HG02642 (cell line): ENCODE data around the gene EIF2B1.
"Not testable (repeated sequence)": the region's sequence is repeated elsewhere in the genome, so short reads cannot be mapped to it uniquely, and the experiment has no call there.

Experiments
- ATAC-seq: cut with Tn5 transposase; IDR thresholded peaks from one replicate; pipeline ENCODE4 v1.9.1; 2021; ENCODE audit warnings: mild to moderate bottlenecking; ENCODE audit not compliant: unreplicated experiment, poor library complexity

Gene EIF2B1

DNA sequence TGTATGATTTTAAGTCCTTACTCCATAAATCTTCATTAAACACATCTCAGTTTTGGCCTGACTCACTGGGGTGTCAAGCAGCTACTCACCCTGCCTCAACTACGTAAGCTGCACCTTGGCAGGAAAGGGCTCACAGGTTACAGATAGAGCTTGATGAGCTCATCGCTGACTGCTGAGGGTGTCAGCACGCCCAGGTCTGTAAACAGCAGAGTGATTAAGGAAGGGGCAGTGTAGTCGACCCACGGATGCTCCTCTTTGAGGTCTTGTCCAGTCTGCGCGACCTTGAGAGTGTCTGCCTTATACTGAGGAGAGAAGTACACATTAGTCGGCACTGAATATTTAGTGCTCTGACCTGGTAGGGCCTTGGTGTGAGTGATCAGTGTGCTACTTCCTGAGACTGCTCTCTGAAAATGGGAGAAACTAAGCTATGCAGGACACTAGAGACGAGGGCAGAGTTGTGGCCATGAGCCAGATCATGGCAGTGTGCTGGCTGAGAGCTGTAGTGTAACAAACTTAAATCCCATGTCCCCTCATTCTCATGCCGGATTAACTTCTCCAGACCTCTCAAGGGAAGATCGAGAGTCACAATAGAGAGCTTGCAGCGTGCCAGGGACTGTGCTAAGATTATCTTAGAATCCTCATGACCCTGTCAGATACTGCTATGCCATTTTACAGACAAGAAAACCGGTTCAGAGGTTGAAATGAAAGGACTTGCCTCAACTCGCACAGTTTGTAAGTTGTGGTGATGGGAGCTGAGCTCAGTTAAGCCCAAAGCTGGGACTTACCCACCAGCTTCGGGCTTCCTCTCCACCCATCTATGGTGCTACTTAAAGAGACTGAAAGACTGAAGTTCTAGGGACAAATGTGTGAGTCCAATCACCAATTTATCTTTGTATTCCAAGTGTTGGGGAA, 11.6 kb downstream of the EIF2B1 start:
- no peak for ATAC-seq

DNA sequence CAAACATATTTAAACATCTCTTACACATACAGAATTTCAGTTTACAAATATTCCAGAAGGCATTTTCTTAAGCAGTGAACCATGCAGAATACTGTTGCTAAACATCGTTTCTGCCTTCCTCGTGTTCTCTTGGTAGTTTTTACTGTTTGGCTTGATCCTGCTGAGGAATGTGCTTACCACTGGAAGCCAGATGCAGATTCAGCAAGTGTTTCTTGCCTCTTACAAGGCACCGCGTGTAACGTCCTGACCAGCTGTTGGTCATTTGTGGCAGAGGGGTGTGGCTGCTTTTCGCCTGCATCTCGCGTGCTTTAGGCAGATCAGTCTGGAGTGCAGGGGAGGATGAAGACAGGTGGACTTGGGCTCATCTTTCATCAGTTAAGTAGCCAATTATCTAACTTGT, 12.4 kb downstream of the EIF2B1 start:
- ATAC-seq = no peak

DNA sequence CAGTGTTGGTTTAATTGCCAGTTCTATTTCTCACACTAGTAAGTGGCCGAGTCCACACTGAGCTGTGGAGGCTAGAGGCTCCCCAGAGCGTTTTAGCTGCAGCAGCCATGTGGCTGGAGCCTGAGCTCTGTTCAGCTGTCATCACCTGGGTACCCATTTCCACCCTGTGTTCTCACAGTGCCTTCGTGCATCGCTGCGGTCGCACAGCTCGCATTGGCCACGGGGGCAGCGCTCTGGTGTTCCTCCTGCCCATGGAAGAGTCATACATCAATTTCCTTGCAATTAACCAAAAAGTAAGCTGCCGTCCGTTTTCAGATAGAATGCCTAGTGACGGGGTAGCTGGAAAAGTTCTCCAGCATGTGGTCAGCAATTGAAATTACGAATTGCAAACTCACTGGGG, 15.9 kb downstream of the EIF2B1 start:
- no peak for ATAC-seq

DNA sequence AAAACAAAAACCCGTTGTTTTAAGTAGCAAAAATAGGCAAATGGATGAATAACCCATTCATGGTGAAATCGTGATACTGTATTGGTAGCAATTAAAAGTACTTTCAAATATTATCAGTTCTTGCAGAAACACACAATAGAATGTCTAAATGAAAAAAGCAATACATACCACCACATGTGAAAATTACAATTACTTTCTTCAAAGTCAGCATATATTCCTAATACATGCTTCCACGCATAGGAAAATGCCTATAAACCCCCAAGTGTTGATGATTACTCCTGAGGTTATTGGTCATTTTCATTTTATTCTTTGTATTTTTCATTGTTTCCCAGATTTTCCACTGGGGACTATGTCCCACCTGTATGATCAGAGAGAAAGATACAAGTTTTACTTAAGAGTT, 16.3 kb downstream of the EIF2B1 start:
- no peak for ATAC-seq

DNA sequence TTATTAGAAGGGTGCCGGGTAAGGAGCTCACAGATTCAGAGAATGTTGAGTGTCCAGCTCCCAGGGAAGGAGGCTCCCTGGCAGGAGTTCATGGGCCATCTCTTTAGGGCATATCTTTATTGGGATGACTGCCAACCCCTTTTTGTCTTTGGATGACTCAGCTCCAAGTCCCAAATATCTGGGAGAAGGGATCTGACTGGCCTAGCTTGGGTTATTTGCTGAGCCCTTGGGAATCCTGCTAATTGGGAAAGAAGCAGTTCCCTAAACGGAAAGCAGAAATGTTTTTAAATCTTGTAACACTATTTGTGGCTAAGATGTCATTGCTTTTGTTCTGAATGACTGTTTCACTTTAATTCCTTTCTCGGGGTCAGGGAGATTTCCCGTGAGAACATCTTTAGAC, 19.0 kb downstream of the EIF2B1 start:
- ATAC-seq = no peak

DNA sequence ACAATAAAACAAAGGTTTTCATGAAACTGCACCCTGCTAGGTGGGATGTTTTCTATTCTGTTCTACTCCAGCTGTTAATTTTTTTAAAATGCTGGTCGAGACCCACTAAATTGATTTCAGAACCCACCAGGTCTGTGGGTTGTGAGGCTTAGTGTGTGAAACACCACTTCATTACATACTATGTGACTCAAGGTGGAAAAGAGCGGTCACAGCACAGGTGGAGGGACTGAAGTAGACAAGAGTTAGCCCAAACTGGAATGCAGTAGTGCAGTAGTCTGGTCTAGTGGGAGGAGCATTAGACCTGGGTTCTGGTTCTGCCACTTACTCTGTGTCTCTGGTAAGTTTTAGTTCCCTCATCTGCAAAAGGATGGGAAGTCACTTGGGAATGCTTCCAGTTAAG, 19.4 kb downstream of the EIF2B1 start:
- no peak for ATAC-seq

DNA sequence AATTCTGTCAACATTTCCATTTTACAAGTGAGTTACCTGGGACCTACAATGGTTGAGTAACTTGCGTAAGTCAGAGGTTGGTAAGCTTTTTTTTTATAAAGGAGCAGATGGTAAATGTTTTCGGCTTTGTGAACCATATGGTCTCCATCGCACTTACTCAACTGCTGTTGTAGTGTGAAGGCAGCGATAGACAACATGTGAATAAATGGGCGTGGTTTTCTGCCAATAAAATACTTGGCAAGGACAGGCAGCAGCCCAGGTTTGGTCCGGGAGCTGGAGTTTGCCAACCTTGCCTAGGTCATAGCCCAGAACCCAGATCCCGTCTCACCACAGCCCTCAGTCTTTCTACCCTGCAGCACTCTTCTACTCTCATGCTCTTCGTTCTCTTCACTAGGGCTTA, 25.3 kb downstream of the EIF2B1 start:
- ATAC-seq = no peak

DNA sequence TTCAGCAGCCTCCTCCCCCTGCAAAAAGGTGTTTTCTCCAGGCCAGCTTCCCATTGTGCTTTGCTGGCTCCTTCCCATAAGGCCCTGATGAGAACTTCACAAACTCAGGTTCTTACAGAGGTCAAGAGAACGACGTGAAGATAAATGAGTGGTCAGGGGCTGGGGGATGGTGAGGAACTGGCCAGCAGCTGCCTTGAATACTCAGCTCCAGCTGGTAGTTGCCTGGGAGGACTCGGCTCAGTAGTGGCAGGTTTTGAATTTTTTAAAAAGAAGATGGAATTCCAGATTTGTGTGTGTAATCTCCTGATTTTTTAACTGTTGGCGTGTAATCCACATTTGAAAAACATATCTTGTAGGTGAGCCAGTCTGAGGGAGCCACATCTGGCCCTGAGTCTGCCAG, 25.7 kb downstream of the EIF2B1 start:
- no peak for ATAC-seq

DNA sequence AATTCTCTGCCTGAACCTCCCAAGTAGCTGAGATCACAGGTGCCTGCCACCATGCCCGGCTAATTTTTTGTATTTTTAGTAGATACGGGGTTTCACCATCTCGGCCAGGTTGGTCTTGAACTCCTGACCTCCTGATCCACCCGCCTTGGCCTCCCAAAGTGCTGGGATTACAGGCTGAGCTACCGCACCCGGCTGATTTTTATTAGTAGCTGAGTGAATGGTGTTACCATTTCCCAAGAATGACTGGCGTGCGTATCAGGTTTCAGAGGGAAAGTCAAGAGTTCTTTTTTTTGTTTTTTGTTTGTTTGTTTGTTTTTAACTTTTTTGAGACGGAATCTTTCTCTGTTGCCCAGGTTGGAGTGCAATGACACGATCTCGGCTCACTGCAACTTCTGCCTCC, 30.0 kb downstream of the EIF2B1 start:
- not testable (repeated sequence) for ATAC-seq

DNA sequence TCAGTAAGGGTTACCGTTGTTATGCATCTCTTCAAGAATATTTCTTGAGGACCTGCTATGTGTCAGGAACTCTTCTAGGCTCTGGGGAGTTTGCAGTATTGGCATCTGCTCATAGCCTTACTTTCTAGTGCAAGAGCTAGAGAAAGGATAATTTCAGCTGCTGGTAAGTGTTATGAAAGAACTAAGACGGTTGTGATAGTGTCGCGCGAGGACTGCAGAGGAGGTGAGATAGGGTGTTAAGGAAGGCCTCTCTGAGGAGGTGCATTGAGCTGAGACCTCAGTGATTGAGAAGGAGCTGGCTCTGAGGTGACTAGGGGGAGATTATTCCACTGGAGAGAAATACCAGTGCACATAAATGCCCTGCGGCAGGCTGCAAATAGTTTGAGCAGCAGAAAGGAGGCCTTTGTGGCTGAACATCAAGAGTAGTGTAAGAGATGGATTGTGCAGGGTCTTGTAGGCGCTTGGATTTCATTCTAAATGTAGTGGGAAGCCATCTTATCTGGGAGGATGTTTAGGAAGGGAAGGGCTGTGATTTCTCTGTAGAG, 30.8 kb downstream of the EIF2B1 start:
- ATAC-seq = no peak

DNA sequence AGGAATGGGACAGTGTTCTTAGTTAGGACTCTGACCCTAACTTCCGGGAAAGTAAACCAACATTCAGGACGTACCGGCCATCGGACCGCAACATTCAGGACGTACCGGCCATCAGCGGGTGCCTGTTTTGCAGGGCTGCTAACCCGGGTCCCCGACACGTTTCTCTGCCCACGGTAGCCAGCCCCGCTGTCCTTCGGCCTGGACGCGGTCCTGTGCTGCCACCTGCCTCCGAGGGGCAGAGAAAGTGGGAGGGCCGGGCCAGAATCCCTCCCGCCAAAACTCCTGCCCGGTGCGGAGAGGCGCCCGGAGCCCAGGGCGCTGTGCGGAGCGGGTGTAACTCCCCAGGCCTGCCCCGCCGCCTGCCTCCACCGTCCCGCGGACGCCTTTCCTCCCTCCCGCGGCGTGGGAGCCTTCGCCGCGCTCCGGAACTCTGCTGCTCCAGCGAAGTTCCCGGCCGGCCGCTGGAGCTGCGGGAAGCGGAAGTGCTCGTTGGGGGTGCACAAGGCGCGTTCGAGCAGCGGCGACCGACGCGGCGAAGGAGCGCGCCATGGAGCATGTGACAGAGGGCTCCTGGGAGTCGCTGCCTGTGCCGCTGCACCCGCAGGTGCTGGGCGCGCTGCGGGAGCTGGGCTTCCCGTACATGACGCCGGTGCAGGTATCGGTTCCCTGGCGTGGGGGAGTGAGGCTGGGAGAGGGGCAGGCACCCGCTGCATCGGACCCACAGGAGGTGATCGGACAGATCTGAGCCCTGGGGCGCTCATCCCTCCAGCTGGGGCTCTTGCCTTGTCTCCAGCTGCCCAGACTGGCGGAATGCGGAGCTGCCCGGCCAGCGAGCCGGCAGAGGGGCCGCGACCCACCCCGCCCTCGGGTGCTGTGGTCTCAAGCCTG, 31.6 kb downstream of the EIF2B1 start, which contains the start of gene DDX55:
Gene DDX55 (plus strand): TSS at position 498 of the 888 bp plus-strand sequence. CDS start 50 bp downstream, at position 548.
- ATAC-seq = peak; percentile 89

DNA sequence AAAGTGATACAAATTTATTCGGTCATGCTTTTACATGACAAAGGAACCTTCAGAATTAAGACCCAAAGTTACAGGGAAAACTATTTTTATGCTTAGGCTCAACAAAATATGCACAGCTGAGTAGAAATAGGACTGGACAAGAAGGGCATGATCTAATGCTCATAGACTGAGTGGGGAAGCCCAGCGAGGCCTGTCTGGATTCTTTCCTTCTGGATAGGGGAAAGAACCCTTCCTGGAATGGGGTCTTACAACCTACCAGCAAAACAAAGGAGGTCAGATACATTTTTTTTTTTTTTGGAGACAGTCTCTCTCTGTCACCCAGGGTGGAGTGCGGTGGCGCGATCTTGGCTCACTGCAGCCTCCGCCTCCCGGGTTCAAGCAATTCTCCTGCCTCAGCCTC, 33.8 kb downstream of the EIF2B1 start:
- no peak for ATAC-seq

DNA sequence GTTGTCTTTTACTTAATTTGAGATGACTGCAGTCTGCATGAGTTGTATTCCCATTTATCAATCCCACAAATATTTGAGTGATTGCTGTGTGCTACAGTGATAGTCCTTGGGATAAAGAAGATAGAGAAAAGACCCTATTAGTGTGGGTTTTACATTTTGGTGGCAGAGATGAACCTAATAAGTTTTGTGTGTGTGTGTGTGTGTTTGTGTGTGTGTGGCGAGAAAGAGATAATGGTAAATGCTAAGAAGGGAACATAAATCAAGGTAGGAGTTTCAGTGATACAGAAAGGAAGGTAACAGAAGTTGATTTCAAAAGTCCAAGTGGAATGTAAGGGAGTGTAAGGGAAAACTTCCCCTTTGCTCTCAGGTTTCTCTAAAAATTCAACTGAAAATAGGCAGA, 34.2 kb downstream of the EIF2B1 start:
- ATAC-seq = no peak

DNA sequence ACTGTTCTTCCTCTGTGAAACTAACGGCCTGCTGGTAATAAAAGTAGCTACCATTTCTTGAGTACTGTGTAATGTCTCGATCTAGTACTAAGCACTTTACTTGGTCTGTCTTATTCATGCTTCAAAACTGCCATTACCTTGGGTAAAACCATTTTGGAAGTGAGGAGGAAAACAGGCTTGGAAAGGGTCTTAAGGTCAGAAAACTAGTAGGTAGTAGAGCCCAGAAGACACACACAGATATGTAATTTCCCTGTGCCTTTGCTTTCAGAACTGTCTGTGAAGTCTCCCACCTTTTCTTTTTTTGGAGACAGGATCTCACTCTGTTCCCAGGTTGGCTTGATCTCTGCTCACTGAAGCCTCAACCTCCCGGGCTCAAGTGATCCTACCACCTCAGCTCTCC, 35.0 kb downstream of the EIF2B1 start:
- ATAC-seq = no peak

DNA sequence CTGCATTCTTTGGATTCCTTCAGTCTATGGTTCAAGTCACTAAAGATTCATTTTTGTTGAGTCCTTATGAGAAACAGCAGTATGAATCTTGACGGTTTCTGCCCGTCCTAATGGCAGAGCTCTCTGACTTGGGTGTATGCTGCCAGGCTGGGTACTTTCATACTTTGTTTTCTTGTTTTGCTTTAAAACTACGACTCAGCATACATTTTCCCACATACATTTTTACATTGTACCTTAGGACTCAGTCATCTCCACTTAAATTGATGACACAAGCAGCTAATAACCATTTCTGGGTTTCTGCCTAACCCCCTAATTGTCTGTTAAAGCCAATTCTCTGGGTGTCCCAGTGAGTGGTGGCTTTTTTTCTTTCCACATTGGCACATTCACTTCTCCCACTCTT, 36.4 kb downstream of the EIF2B1 start:
- ATAC-seq = no peak

DNA sequence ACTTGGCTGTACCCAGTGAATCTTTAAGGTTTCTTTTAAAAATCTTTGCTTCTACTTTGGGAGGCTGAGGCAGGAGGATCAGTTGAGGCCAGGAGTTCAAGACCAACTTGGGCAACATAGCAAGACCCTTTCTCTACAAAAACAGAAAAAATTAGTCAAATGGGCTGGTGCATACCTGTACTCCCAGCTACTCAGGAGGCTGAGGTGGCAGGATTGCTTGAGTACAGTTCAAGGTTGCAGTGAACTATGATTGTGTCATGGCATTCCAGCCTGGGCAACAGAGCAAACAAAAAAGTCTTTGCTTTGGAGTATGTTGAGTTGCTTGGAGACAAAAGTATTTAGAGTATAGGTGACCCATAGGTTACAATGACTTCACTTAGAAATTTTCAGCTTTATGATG, 37.8 kb downstream of the EIF2B1 start:
- ATAC-seq = no peak

DNA sequence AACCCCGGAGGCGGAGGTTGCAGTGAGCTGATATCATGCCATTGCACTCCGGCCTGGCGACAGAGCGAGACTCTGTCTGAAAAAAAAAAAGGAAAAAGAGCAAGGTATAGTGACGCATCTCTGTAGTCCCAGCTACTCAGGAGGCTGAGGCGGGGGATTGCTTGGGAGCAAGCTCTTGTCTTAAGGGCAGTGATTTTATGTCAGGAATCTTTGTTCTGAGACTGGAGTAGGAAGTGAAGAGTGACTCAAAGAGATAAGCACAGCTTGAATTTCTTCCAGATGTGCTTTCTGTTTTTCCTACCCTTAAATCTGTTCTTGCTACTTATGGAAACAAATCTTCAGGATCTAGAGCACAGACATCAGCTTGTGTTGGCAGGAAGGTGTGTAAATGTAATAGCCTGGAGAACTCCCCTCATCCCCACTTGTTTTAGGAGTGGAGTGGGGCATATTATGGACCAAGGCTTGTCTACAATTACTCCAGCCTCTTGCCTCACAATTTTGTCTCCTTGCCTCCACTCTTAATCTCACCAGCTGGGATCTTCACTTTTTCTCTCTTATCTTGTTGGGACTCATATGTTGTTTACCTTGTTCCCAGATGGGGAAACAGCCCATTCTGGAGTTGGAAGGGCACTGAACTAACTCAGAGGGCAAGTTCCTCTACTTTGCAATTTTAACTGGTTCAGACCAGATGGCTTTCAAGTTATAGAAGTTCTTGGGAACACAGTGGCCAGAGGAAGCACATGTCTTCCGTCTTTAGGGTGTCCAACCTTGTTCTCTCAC, 41.6 kb downstream of the EIF2B1 start:
- no peak for ATAC-seq

DNA sequence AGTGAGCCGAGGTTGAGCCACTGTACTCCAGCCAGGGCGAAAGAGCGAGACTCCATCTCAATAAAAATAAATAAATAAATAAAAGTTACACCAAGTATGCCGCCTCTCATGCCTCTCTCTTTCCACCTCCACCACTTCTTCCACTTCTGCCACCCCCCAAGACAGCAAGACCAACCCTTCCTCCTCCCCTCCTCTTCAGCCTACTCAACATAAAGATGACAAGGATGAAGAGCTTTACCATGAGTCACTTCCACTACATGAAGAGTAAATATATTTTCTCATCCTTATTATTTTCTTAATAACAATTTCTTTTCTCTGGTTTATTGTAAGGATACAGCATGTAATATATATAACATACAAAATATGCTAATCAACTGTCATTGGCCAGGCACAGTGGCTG, 52.7 kb downstream of the EIF2B1 start:
- no peak for ATAC-seq

DNA sequence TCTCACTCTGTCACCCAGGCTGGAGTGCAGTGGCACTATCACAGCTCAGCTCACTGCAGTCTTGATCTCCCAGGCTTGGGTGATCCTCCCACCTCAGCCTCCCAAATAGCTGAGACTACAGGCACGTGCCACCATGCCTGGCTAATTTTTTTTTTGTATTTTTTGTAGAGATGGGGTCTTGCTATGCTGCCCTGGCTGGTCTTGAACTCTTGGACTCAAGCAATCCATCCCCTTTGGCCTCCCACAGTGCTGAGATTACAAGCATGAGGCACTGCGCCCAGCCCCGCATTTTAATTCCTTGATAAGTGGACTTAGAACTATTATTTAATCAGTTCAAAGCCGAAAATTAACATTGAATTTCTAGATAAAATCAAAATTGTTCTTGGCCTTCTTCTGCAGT, 54.7 kb downstream of the EIF2B1 start:
- ATAC-seq = not testable (repeated sequence)

DNA sequence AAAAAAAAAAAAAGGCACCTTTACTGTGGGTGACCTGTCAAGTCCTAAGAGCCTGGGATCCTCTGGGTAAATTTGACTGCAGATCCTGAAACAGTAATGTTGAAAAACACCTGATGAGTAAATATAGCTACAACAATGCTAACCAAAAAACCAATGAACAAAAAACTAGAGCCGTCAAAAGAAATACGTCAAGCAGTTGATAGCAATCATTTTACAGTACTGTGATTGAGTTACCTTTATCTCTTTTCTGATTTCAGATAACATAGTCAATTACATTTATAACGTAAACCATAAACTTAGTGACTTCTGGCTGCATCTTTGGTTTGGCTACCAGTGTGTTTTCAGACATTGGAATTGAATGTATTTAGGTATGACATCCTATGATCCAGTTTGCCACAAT, 55.2 kb downstream of the EIF2B1 start:
- ATAC-seq = no peak
